Hepatocyte (in vitro differentiated cells): ENCODE data around the gene HNRNPA0. TPM values are rescaled to one million over a fixed set of nuclear protein-coding genes. Genes with fewer than 3 reads are reported as not detected.
A peak's percentile ranks its signal among the peaks of the same experiment; 100 is the strongest.

Experiments used
- DNase-seq: peaks from one replicate; pipeline ENCODE4 v3.0.0-alpha.2; 2016; ENCODE audit warnings: low spot score
- H2AFZ ChIP-seq: fragments of 200-600 bp; sonication (generic); 2 replicates; pipeline ENCODE4 v1.6.0; 2016; ENCODE audit warnings: antibody characterized with exemption, mild to moderate bottlenecking
- H3K27ac ChIP-seq: fragments of 200-600 bp; sonication (generic); 2 replicates; pipeline ENCODE4 v1.5.1; 2016; ENCODE audit warnings: mild to moderate bottlenecking
- H3K27me3 ChIP-seq: fragments of 200-600 bp; sonication (generic); 2 replicates; pipeline ENCODE4 v1.6.1; 2016
- H3K36me3 ChIP-seq: fragments of 200-600 bp; sonication (generic); replicated peaks from 2 replicates; pipeline ENCODE4 v1.5.1; 2016; ENCODE audit warnings: low read depth; ENCODE audit not compliant: insufficient read depth
- H3K4me1 ChIP-seq: fragments of 200-600 bp; sonication (generic); 2 replicates; pipeline ENCODE4 v1.5.1; 2016; ENCODE audit warnings: mild to moderate bottlenecking, moderate library complexity; ENCODE audit not compliant: insufficient read depth
- H3K4me2 ChIP-seq: fragments of 200-600 bp; sonication (generic); 2 replicates; pipeline ENCODE4 v1.6.0; 2016
- H3K4me3 ChIP-seq: fragments of 200-600 bp; sonication (generic); 2 replicates; pipeline ENCODE4 v1.5.1; 2016; ENCODE audit warnings: mild to moderate bottlenecking
- H3K79me2 ChIP-seq: fragments of 200-600 bp; sonication (generic); 2 replicates; pipeline ENCODE4 v1.6.0; 2017; ENCODE audit warnings: mild to moderate bottlenecking
- H3K9me2 ChIP-seq: fragments of 200-600 bp; sonication (generic); replicated peaks from 2 replicates; pipeline ENCODE4 v1.6.0; 2017; ENCODE audit warnings: mild to moderate bottlenecking; ENCODE audit not compliant: insufficient read depth
- H3K9me3 ChIP-seq: fragments of 200-600 bp; sonication (generic); 2 replicates; pipeline ENCODE4 v1.5.1; 2016; ENCODE audit warnings: low read depth, mild to moderate bottlenecking
- H4K20me1 ChIP-seq: fragments of 200-600 bp; sonication (generic); 2 replicates; pipeline ENCODE4 v1.6.0; 2016; ENCODE audit warnings: mild to moderate bottlenecking; ENCODE audit not compliant: insufficient read depth, poor library complexity, severe bottlenecking
- EZH2 ChIP-seq: fragments of 200-600 bp; sonication (generic); IDR thresholded peaks from 2 replicates; pipeline ENCODE4 v1.6.1; 2016; ENCODE audit warnings: antibody characterized with exemption, mild to moderate bottlenecking, borderline replicate concordance
- EZH2phosphoT487 ChIP-seq: fragments of 200-600 bp; sonication (generic); IDR thresholded peaks from one replicate; pipeline ENCODE4 v1.6.1; 2018; ENCODE audit warnings: antibody characterized with exemption, mild to moderate bottlenecking, low read depth, moderate library complexity; ENCODE audit not compliant: unreplicated experiment, severe bottlenecking
- WGBS: methylation state at CpG from one replicate; pipeline ENCODE4 v1.1.6; 2016; ENCODE audit warnings: low lambda C conversion rate; ENCODE audit errors: missing lambda C conversion rate; 5-methylcytosine and 5-hydroxymethylcytosine counted together
- polyA plus RNA-seq: library from polyadenylated mRNA; unstranded; fragments of >200 nt; fragmentation: Nextera tagmentation; extraction: Ambion mirVana; gene quantifications from 2 replicates; pipeline ENCODE4 v1.2.1, GENCODE V29; 2016
- total RNA-seq: library from RNA; depleted of rRNA; stranded (reverse); fragments of >200 nt; gene quantifications from 2 replicates; pipeline ENCODE4 v1.2.3, GENCODE V29; 2014
- TF ChIP-seq, protein P1 (sequence below): fragments of 200-600 bp; sonication (generic); IDR thresholded peaks from 2 replicates; pipeline ENCODE4 v1.5.1; 2016; ENCODE audit warnings: antibody characterized with exemption, mild to moderate bottlenecking; ENCODE audit not compliant: poor library complexity

The HNRNPA0 gene
- total and polyA plus RNA-seq, 2 experiments from 2014 or later, result 15.8 to 30.8 TPM

DNA sequence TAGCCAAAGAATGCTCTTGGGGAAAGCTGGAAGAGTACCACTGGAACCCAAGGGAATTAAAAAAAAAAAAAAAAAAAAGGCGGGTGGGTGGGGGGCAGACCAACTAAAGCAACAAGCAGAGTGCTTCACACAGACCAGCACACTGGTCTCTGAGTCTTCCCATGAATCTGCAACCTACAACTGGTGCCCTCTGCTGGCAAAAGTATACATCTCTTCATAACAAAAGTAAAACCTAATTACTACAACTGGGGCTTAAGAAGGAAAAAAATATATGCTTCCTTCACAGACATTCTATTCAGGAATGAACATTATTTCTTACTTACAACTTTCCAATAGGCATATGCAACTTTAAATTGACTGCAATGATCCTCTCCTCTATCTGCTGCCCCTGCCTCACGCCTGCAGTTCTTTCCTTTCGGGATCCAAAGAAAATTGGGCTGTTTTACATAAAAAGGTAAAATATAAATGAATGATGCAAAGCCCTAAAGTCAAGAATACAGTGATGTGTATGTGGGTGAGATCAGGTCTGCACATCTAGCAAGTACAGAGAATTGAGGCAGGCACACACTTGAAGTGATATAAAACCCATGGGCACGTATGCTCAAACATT lies 11.0 kb downstream of the HNRNPA0 start:
- TF ChIP-seq EZH2, result no peak
- TF ChIP-seq, protein P1, sequence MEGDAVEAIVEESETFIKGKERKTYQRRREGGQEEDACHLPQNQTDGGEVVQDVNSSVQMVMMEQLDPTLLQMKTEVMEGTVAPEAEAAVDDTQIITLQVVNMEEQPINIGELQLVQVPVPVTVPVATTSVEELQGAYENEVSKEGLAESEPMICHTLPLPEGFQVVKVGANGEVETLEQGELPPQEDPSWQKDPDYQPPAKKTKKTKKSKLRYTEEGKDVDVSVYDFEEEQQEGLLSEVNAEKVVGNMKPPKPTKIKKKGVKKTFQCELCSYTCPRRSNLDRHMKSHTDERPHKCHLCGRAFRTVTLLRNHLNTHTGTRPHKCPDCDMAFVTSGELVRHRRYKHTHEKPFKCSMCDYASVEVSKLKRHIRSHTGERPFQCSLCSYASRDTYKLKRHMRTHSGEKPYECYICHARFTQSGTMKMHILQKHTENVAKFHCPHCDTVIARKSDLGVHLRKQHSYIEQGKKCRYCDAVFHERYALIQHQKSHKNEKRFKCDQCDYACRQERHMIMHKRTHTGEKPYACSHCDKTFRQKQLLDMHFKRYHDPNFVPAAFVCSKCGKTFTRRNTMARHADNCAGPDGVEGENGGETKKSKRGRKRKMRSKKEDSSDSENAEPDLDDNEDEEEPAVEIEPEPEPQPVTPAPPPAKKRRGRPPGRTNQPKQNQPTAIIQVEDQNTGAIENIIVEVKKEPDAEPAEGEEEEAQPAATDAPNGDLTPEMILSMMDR, result peak; percentile 72
- DNase-seq, result peak; percentile 82
- Histone ChIP-seq H4K20me1 (peaks cover 2% of the 10 kb centered on the region), H3K4me3 (no peak overlapping the region), H3K79me2 (no peaks in the 10 kb centered on the region), H3K4me1 (no peaks in the 10 kb centered on the region), H3K4me2 (no peak overlapping the region), H2AFZ (no peak overlapping the region), H3K36me3 (no peaks in the 10 kb centered on the region), H3K27me3 (no peaks in the 10 kb centered on the region), H3K9me2 (no peaks in the 10 kb centered on the region), H3K27ac (no peak overlapping the region), H3K9me3 (no peaks in the 10 kb centered on the region)
- WGBS, result 71% methylated on average over 4 of the region's 4 CpGs

DNA sequence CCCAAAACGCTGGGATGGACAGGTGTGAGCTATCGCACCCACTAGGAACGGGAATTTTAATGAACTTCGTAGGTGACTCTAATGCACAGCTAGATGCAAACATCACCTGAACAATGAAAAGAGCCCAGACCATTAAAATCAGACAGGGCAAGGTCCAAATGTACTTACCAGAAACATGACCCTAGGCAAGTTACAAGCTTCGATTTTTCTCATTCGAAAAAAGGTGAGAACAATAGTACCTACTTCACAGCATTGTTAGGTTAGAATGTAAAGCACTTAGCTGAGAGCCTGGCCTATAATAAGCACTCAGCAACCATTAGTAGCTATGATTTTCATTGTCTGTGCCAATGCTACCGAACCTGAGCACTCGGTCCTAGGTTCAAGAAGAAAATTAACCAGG lies 12.4 kb downstream of the HNRNPA0 start:
- 67% methylated on average over 8 of the region's 8 CpGs for WGBS
- no peaks in the 10 kb centered on the region for H4K20me1 ChIP-seq
- no peaks in the 10 kb centered on the region for H3K36me3 ChIP-seq
- no peaks in the 10 kb centered on the region for H3K9me2 ChIP-seq
- H3K27ac ChIP-seq, result no peak overlapping the region
- H3K4me3 ChIP-seq, result no peak overlapping the region
- H3K9me3 ChIP-seq, result no peaks in the 10 kb centered on the region
- no peak for DNase-seq
- no peaks in the 10 kb centered on the region for H3K27me3 ChIP-seq
- TF ChIP-seq EZH2 (no peak), EZH2phosphoT487 (no peak)
- TF ChIP-seq, protein P1, result no peak
- H3K79me2 ChIP-seq, result no peaks in the 10 kb centered on the region
- no peaks in the 10 kb centered on the region for H3K4me1 ChIP-seq
- no peak overlapping the region for H3K4me2 ChIP-seq
- H2AFZ ChIP-seq, result no peak overlapping the region

DNA sequence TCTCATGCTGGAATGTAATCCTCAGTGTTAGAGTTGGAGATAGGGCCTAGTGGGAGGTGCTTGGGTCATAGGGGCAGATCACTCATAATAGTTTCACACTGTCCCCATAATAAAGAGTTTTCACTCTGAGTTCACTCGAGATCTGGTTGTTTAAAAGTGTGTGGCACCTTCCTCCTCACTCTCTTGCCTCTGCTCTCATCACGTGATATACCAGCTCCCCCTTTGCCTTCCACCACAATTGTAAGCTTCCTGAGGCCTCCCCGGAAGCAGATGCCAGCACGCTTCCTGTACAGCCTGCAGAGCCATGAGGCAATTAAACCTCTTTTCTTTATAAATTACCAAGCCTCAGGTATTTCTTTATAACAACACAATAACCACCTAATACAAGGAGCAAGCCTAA lies 14.4 kb downstream of the HNRNPA0 start:
- no peak overlapping the region for H2AFZ ChIP-seq
- H3K27me3 ChIP-seq, result no peaks in the 10 kb centered on the region
- no peak overlapping the region for H3K4me3 ChIP-seq
- no peak for TF ChIP-seq EZH2
- TF ChIP-seq, protein P1, result no peak
- TF ChIP-seq EZH2phosphoT487, result no peak
- 87% methylated on average over 4 of the region's 4 CpGs for WGBS
- H3K36me3 ChIP-seq, result no peaks in the 10 kb centered on the region
- H4K20me1 ChIP-seq, result no peaks in the 10 kb centered on the region
- peaks cover 12% of the 10 kb centered on the region for H3K4me1 ChIP-seq
- no peak overlapping the region for H3K4me2 ChIP-seq
- no peaks in the 10 kb centered on the region for H3K9me3 ChIP-seq
- no peaks in the 10 kb centered on the region for H3K79me2 ChIP-seq
- H3K9me2 ChIP-seq, result no peaks in the 10 kb centered on the region
- DNase-seq, result no peak
- H3K27ac ChIP-seq, result no peak overlapping the region

DNA sequence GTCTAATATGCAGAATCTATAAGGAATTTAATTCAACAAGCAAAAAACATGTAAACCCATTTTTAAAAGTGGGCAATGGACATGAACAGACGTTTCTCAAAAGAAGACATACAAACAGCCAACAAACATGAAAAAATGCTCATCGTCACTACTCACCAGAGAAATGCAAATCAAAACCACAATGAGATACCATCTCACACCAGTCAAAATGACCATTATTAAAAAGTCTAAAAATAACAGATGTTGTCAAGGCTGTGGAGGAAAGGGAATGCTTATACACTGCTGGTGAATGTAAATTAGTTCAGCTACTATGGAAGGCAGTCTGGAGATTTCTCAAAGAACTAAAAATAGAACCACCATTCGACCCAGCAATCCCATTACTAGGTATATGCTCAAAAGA lies 15.2 kb downstream of the HNRNPA0 start:
- no peak overlapping the region for H3K27ac ChIP-seq
- H3K27me3 ChIP-seq, result no peaks in the 10 kb centered on the region
- no peak overlapping the region for H2AFZ ChIP-seq
- DNase-seq, result no peak
- peaks cover 18% of the 10 kb centered on the region for H3K4me1 ChIP-seq
- H3K9me3 ChIP-seq, result no peaks in the 10 kb centered on the region
- peaks cover 5% of the 10 kb centered on the region for H3K79me2 ChIP-seq
- TF ChIP-seq EZH2 (no peak), EZH2phosphoT487 (no peak)
- TF ChIP-seq, protein P1, result no peak
- no peaks in the 10 kb centered on the region for H4K20me1 ChIP-seq
- no peak overlapping the region for H3K4me2 ChIP-seq
- WGBS, result 90% methylated on average over 3 of the region's 3 CpGs
- no peaks in the 10 kb centered on the region for H3K36me3 ChIP-seq
- H3K4me3 ChIP-seq, result no peak overlapping the region
- H3K9me2 ChIP-seq, result no peaks in the 10 kb centered on the region
